Karpas-422 (cell line): ENCODE measurements around the gene MZF1. TPM values are rescaled to one million over a fixed set of nuclear protein-coding genes. Genes with fewer than 3 reads are reported as not detected.
A peak's percentile ranks its signal among the peaks of the same experiment; 100 is the strongest.

Experiments
- DNase-seq: peaks from one replicate; pipeline ENCODE4 v3.0.0-alpha.2; 2015
- H2AFZ ChIP-seq: fragments of 200-600 bp; sonication (generic); 2 replicates; pipeline ENCODE4 v1.6.1; 2014; ENCODE audit warnings: antibody characterized with exemption, low read length, mixed read lengths
- H3K27ac ChIP-seq: fragments of 200-600 bp; sonication (generic); 2 replicates; pipeline ENCODE4 v1.5.1; 2014; ENCODE audit warnings: mild to moderate bottlenecking, low read length, moderate library complexity
- H3K27me3 ChIP-seq: fragments of 200-600 bp; sonication (generic); 2 replicates; pipeline ENCODE4 v1.6.1; 2014; ENCODE audit warnings: low read length, mixed read lengths
- H3K36me3 ChIP-seq: fragments of 200-600 bp; sonication (generic); 2 replicates; pipeline ENCODE4 v1.6.1; 2014; ENCODE audit warnings: low read length, mixed read lengths; ENCODE audit not compliant: insufficient read depth
- H3K4me1 ChIP-seq: fragments of 200-600 bp; sonication (generic); 2 replicates; pipeline ENCODE4 v1.6.1; 2014; ENCODE audit warnings: mild to moderate bottlenecking, low read length, mixed read lengths
- H3K4me2 ChIP-seq: fragments of 200-600 bp; sonication (generic); 2 replicates; pipeline ENCODE4 v1.6.1; 2014; ENCODE audit warnings: low read length, low read depth, mild to moderate bottlenecking; ENCODE audit not compliant: poor library complexity, severe bottlenecking
- H3K4me3 ChIP-seq: fragments of 200-600 bp; sonication (generic); 2 replicates; pipeline ENCODE4 v1.5.1; 2014; ENCODE audit warnings: mild to moderate bottlenecking, antibody characterized with exemption, low read length, mixed read lengths
- H3K79me2 ChIP-seq: fragments of 200-600 bp; sonication (generic); 2 replicates; pipeline ENCODE4 v1.6.1; 2014; ENCODE audit warnings: mild to moderate bottlenecking, low read length, mixed read lengths
- H3K9ac ChIP-seq: fragments of 200-600 bp; sonication (generic); 2 replicates; pipeline ENCODE4 v1.6.0; 2014; ENCODE audit warnings: low read length
- H3K9me2 ChIP-seq: fragments of 200-600 bp; sonication (generic), shearing (Covaris generic); replicated peaks from 2 replicates; pipeline ENCODE4 v1.6.0; 2014; ENCODE audit warnings: mild to moderate bottlenecking, low read length, moderate library complexity; ENCODE audit not compliant: insufficient read depth
- H3K9me3 ChIP-seq: fragments of 300-700, 200-600 bp; sonication (generic); 2 replicates; pipeline ENCODE4 v1.6.1; 2014; ENCODE audit warnings: low read length, mixed read lengths
- H4K20me1 ChIP-seq: fragments of 200-600 bp; sonication (generic); 2 replicates; pipeline ENCODE4 v1.6.1; 2014; ENCODE audit warnings: mild to moderate bottlenecking, antibody characterized with exemption, low read length, low read depth; ENCODE audit not compliant: insufficient read depth
- total RNA-seq: library from RNA; depleted of rRNA; stranded (reverse); fragments of >200 nt; shearing (Covaris generic); gene quantifications from 2 replicates; pipeline ENCODE4 v1.2.3, GENCODE V29; 2014; ENCODE audit warnings: low replicate concordance

MZF1 gene
- total RNA-seq, 1 experiment from 2014 or later, result 13.3 TPM

- peak within 1 kb of the TSS; percentile 73 for H3K27ac ChIP-seq
- peak; percentile 95 for DNase-seq
- no peaks in the 10 kb centered on the region; the same call in 1 of the 2 replicates for H4K20me1 ChIP-seq
- H3K4me1 ChIP-seq, result peaks cover 41% of the 10 kb centered on the region
- 0 out of 2 replicates have a peak, but pooled peaks cover 3% of the 10 kb centered on the region for H3K36me3 ChIP-seq
- H2AFZ ChIP-seq, result no peak within 1 kb of the TSS
- H3K27me3 ChIP-seq, result no peaks in the 10 kb centered on the region
- H3K9ac ChIP-seq, result peak within 1 kb of the TSS; percentile 93
- H3K9me3 ChIP-seq, result no peaks in the 10 kb centered on the region
- peak within 1 kb of the TSS; percentile 78 for H3K4me2 ChIP-seq
- peaks cover 21% of the 10 kb centered on the region for H3K79me2 ChIP-seq
- H3K9me2 ChIP-seq, result no peaks in the 10 kb centered on the region
- H3K4me3 ChIP-seq, result peak within 1 kb of the TSS; percentile 69
Observed at GRCh38 chr19:58554494-58555368, 18.4 kb downstream of the MZF1 start, which contains the start of gene CHMP2A. CHMP2A (minus strand) TSS chr19:58555105; CDS start chr19:58554212, 893 bp downstream.

GRCh38 chr19:58553799-58554493 lies 19.2 kb downstream of the MZF1 start:
- Histone ChIP-seq H3K4me1 (peaks cover 34% of the 10 kb centered on the region), H3K9ac (peak overlapping the region; percentile 85), H3K79me2 (peaks cover 20% of the 10 kb centered on the region), H3K4me2 (peak overlapping the region; percentile 78), H3K9me2 (no peaks in the 10 kb centered on the region), H3K27me3 (no peaks in the 10 kb centered on the region), H3K36me3 (0 out of 2 replicates have a peak, but pooled peaks cover 3% of the 10 kb centered on the region), H2AFZ (no peak overlapping the region), H3K4me3 (peak overlapping the region; percentile 69), H3K27ac (peak overlapping the region; percentile 60), H4K20me1 (no peaks in the 10 kb centered on the region; the same call in 1 of the 2 replicates), H3K9me3 (no peaks in the 10 kb centered on the region)
- DNase-seq, result peak; percentile 51

- Histone ChIP-seq H3K4me1 (peaks cover 34% of the 10 kb centered on the region), H3K27me3 (no peaks in the 10 kb centered on the region), H3K9me2 (no peaks in the 10 kb centered on the region), H3K4me3 (no peak overlapping the region), H3K79me2 (peaks cover 15% of the 10 kb centered on the region), H3K9me3 (no peaks in the 10 kb centered on the region), H3K36me3 (peaks cover 6% of the 10 kb centered on the region; the same call in 1 of the 2 replicates), H2AFZ (no peak overlapping the region), H3K9ac (peak overlapping the region; percentile 41), H3K4me2 (peak overlapping the region; percentile 78), H3K27ac (no peak overlapping the region), H4K20me1 (peaks cover under 1% of the 10 kb centered on the region; the same call in 1 of the 2 replicates)
- DNase-seq, result no peak
Observed at GRCh38 chr19:58552655-58553054, 20.5 kb downstream of the MZF1 start.

- H3K9me2 ChIP-seq, result no peaks in the 10 kb centered on the region
- DNase-seq, result no peak
- no peak overlapping the region for H3K4me3 ChIP-seq
- no peak overlapping the region for H3K9ac ChIP-seq
- H3K9me3 ChIP-seq, result no peaks in the 10 kb centered on the region
- H4K20me1 ChIP-seq, result peaks cover 8% of the 10 kb centered on the region; the same call in 1 of the 2 replicates
- peak overlapping the region; percentile 78 for H3K4me2 ChIP-seq
- peaks cover 31% of the 10 kb centered on the region for H3K4me1 ChIP-seq
- H2AFZ ChIP-seq, result no peak overlapping the region
- peaks cover 11% of the 10 kb centered on the region for H3K36me3 ChIP-seq
- no peak overlapping the region for H3K27ac ChIP-seq
- peaks cover 12% of the 10 kb centered on the region for H3K79me2 ChIP-seq
- no peaks in the 10 kb centered on the region for H3K27me3 ChIP-seq
Observed at GRCh38 chr19:58551577-58552471, 21.3 kb downstream of the MZF1 start.

GRCh38 chr19:58551123-58551497 lies 22.0 kb downstream of the MZF1 start:
- H3K4me2 ChIP-seq, result no peak overlapping the region
- no peak overlapping the region for H3K4me3 ChIP-seq
- no peak overlapping the region for H3K9ac ChIP-seq
- H2AFZ ChIP-seq, result no peak overlapping the region
- H3K4me1 ChIP-seq, result peaks cover 31% of the 10 kb centered on the region
- H3K79me2 ChIP-seq, result peaks cover 13% of the 10 kb centered on the region
- no peak overlapping the region for H3K27ac ChIP-seq
- no peaks in the 10 kb centered on the region for H3K9me2 ChIP-seq
- H3K27me3 ChIP-seq, result no peaks in the 10 kb centered on the region
- no peak for DNase-seq
- H4K20me1 ChIP-seq, result peaks cover 15% of the 10 kb centered on the region
- no peaks in the 10 kb centered on the region for H3K9me3 ChIP-seq
- peaks cover 17% of the 10 kb centered on the region for H3K36me3 ChIP-seq

GRCh38 chr19:58550362-58551122 lies 22.6 kb downstream of the MZF1 start:
- H3K27me3 ChIP-seq, result no peaks in the 10 kb centered on the region
- no peaks in the 10 kb centered on the region for H3K9me2 ChIP-seq
- no peak overlapping the region for H3K4me3 ChIP-seq
- H3K9me3 ChIP-seq, result no peaks in the 10 kb centered on the region
- no peak overlapping the region for H2AFZ ChIP-seq
- H3K27ac ChIP-seq, result no peak overlapping the region
- H3K4me2 ChIP-seq, result no peak overlapping the region
- peaks cover 20% of the 10 kb centered on the region for H4K20me1 ChIP-seq
- DNase-seq, result no peak
- H3K4me1 ChIP-seq, result peaks cover 33% of the 10 kb centered on the region
- H3K36me3 ChIP-seq, result peaks cover 23% of the 10 kb centered on the region
- H3K79me2 ChIP-seq, result peaks cover 18% of the 10 kb centered on the region
- no peak overlapping the region for H3K9ac ChIP-seq

GRCh38 chr19:58549664-58550361 lies 23.3 kb downstream of the MZF1 start:
- H2AFZ ChIP-seq, result no peak overlapping the region
- peaks cover 23% of the 10 kb centered on the region for H3K36me3 ChIP-seq
- peaks cover 26% of the 10 kb centered on the region for H3K79me2 ChIP-seq
- DNase-seq, result no peak
- H3K9ac ChIP-seq, result no peak overlapping the region
- H3K9me2 ChIP-seq, result no peaks in the 10 kb centered on the region
- H3K9me3 ChIP-seq, result no peaks in the 10 kb centered on the region
- H3K4me1 ChIP-seq, result peaks cover 30% of the 10 kb centered on the region
- H3K4me3 ChIP-seq, result no peak overlapping the region
- H3K27ac ChIP-seq, result no peak overlapping the region
- no peaks in the 10 kb centered on the region for H3K27me3 ChIP-seq
- no peak overlapping the region for H3K4me2 ChIP-seq
- H4K20me1 ChIP-seq, result peaks cover 27% of the 10 kb centered on the region
